HG02884 (cell line): ENCODE results near the gene ATP5PD.
"Not testable (repeated sequence)": the region's sequence is repeated elsewhere in the genome, so short reads cannot be mapped to it uniquely, and the experiment has no call there.

Source experiments
- ATAC-seq: cut with Tn5 transposase; IDR thresholded peaks from one replicate; pipeline ENCODE4 v1.9.1; 2021; ENCODE audit warnings: mild to moderate bottlenecking, moderate library complexity; ENCODE audit not compliant: unreplicated experiment

The ATP5PD gene

DNA sequence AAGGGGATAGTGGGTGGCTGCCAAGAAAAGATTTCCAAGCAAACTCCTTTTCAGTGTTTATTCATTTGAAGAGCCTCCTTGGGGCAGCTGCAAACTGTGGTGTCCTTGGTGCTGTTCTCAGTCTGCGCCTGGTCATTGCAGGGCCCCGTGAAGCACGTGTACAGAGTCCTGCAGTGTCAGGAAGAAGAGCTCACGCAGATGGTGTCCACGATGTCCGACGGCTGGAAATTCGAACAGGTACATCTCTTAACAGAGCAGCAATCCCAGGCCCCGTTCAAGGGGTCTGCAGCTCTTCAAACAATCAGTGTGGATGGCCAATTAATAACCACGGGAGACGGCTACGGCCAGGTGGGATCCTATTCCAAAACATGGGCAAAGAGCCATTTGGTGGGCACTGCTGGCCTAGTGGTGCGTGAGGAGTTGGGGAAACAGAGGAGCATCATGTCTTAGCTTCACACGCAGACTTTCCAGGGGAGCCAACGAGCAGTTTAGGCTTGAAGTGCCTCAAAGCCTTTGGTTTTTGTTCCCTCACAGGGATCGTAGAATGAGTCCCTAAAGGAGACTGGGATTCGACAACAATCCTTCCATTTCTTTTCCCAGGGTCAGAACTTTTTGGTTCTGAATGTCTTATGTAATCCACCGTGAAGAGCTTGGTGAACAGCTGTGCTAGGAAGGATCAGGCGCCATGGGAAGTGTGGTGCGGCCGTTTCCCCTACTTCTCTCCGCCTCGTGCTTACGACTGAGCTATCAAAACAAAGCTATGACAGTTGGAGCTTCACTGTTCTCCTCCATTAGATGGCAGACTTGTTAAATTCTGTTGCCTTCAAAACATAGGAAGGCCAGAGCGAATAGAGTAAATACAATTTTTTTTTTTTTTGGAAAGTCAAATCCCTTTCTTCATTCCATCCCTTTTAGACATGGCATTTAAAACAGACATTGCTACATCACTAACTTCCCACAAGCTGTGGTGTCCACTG, 12.9 kb upstream of the ATP5PD start:
- no peak for ATAC-seq

DNA sequence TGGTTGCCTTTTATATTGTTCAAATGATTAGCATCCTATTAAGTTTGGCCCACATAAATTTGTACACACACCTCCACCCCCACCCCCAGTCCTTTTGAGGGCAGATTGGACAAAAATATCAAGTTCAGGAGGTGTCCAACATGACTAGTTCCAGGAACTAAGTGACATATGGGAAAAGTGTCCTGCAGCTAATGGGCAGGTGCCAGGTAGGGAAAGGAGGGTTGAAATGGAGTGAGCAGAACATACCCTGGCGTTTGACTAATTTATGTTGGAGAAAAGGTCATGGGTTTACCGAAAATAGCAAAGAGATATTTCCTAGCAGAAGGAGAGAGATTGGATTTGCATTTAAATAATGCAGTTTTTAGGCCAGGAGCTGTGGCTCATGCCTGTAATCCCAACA, 5.2 kb upstream of the ATP5PD start:
- no peak for ATAC-seq

DNA sequence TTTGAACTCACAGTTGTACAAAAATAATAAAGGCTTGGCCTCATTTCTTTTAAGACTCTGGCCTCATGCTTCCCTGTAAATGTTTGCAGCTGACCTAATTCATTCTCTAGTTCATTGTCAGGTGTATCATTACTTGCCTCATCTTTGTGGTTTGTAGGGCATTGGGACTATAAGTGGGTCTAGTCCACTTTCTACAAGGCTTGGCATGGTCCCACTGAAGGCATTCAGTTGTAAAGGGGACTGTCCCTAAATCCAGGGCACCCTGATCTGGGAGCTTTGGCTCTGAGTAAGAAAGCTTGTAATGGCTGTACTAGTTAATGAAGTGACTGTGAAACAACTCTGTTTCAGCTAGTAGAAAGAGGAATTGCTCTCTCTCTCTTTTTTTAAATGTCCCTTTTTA, 2.9 kb upstream of the ATP5PD start:
- ATAC-seq, result no peak

DNA sequence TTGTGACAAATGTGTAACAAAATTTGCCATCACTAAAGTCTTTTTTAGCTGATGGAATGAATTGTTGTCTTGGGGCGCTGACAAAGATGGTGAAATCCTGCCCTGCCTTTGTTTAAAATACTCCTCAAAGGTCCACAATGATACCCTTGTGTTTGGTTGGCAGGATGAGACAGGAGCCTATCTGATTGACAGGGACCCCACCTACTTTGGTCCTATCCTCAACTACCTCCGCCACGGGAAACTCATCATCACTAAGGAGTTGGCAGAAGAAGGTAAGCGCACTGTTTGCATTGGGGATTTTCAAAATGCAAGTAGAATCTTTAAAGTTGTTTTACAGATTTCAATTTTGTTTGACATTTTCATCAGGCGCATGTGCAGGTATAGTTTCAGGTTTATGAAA, 2.3 kb upstream of the ATP5PD start:
- ATAC-seq, result no peak

DNA sequence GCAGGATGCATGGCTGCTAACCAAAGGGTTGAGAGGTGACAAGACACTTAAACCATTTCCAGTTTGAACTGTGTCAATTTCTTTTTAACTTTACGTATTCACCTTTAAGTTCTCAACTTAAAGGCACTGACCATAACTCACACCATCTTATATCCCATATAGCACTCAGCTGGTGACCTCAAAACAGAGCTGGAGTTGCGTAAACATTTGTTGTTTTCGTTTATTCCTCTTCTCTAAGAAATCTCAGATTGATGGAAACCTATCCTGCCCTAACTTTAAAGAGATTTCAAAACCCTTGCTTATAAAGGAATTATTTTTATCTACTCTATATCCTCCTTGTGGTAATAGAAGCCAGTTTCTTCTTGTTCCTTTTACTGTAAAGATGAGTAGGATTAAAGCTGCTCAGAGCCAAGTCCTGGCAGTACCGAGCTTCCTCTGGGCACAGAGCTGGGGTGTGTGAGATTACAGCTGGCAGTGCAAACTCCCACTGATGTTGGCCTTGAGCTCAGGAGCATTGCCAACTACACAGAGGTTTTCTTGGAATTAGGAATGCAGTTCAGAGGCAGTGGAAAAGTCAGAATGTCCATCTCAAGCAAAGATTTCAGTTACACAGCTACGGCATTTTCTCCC, 1.6 kb upstream of the ATP5PD start:
- ATAC-seq, result no peak

DNA sequence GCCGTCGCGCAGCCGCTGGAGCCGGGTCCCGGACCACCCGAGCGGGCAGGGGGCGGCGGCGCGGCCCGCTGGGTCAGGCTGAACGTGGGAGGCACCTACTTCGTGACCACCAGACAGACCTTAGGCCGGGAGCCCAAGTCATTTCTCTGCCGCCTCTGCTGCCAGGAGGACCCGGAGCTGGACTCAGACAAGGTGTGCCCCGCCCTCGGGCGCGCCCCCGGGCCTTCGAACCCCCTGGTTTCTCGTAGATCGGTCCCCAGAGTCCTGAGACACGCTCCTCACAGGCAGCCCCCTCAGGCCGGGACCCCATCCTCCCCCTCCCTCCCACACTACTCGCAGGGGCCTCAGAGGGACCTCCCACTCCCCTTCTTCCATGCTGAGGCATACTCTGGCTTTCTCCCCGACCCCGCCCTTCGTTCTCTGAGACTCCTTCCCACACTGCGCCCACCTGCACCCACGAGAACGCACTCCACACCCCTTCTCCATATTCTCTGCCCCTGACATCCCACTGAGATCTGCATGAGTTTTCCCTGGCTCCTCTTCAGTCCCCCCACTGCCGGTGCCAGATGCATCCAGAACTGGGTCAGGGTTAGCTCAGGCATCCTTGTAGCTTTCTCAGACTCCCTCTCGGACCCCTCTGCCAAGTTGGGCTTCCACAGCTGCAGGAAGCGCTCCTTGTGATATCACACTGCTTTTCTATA, 779 bp upstream of the ATP5PD start:
- no peak for ATAC-seq

DNA sequence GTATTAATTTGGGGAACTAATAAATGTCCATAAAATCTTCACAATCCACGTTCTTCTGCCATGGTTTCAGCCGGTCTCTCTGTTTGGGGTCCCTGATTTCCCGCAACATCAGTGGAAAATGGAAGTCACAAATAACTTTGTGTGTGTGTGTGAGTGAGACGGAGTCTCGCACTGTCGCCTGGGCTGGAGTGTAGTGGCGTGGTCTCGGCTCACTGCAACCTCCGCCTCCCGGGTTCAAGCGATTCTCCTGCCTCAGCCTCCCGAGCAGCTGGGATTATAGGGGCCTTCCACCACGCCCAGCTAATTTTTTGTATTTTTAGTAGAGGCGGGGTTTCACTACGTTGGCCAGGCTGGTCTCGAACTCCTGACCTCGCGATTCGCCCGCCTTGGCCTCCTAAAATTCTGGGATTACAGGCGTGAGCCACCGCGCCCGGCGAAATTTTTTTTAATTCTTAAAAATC, 793 bp downstream of the ATP5PD start:
- ATAC-seq, result not testable (repeated sequence)

DNA sequence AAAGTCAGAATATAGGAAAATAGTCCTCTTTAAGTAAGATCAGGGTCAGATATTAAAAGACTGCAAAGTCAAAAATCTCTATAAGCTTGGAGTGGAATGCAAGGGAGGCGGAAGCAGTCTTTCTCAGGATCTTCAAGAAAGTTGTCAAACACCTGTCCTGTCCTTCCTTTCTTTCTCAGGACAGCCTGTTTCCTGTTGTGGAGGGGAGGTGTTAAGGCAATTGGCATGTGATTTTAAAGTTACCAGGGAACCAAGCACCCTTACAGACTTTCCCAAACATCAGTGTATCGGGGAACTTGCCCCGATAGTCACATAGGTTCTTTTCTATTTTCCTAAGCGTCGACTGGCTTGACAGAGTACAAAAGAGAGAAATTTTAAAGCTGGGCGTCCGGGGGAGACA, 2.1 kb downstream of the ATP5PD start:
- ATAC-seq, result no peak

DNA sequence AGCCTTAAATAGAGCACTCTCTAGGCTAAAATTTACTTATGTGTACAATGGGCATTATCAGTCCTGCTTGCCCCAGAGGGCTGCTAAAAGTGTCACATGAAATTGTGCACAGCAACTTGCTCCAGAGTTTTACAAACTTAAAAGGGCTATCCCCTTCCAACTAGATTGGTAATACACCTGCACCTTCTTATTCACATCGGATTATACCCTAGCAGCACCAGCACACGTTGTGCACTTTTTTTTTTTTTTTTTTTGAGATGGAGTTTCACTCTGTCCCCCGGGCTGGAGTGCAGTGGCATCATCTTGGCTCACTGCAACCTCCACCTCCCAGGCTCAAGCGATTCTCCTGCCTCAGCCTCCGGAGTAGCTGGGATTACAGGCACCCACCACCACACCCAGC, 3.0 kb downstream of the ATP5PD start:
- not testable (repeated sequence) for ATAC-seq

DNA sequence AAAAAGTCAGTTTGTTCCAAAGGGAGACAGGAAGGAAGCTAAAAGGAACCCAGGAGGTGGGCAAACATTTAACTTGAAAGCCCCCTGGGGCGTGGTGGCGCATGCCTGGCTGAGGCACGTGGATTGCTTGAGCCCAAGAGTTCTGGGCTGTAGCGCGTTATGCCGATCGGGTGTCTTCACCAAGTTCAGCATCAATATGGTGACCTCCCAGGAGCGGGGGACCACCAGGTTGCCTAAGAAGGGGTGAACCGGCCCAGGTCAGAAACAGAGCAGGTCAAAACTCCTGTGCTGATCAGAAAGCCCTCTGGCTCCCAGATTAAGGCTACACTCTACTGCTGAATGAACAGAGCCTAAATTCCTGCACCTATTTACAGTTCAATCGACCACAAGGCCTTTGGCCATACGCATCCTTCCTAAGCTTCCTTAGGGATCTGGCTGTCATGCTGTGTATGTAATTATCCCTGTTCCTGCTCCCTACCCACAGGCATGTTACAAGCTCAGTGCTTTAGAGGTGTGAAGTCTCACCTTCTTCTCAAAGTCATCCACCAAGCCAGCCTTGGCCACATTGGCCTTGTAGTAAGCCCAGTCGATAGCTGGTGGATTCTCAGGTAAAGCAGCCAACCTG, 5.0 kb downstream of the ATP5PD start:
- no peak for ATAC-seq

DNA sequence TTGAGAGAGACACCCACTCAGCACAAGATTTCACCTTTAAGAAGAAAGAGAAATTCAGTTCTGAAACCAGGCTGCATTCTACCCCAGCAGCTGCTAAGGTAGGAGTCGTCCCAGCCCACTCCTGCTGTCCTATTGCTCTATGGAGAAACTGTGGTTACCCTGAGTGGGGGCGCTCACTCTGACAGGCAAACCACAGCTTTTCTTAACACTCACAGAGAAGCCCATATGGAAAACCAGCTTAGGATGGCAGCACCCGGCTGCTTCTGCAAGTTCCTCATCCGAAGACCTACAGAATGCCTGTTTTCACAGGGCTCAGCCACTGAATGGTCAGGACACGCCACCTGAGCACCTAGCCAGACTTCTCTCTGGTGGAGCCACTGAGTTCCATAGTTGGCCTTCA, 7.5 kb downstream of the ATP5PD start:
- no peak for ATAC-seq

DNA sequence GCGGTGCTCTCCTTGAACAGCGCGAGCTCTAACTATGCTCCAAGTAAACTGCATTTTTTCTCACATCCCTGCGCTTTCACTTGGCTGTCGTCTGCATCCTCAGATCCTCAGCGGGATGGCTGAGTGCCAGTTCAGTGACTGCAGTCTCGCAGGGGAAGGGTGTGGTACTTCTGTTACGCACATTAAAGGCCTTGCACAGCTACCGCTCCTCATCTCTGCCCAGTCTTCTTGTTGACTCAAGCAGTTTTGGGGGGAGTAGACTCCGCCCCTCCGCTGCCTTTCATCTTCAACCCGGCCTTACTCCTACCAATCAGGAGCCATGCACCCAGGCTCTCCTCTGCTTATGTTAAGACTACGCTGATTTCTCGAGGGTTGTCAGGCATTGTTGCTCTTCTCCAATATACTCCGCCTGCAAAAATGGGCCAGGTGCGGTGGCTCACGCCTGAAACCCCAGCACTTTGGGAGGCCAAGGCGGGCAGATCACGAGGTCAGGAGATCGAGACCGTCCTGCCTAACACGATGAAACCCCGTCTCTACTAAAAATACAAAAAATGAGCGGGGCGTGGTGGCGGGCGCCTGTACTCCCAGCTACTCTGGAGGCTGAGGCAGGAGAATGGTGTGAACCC, 10.0 kb downstream of the ATP5PD start:
- ATAC-seq, result no peak

DNA sequence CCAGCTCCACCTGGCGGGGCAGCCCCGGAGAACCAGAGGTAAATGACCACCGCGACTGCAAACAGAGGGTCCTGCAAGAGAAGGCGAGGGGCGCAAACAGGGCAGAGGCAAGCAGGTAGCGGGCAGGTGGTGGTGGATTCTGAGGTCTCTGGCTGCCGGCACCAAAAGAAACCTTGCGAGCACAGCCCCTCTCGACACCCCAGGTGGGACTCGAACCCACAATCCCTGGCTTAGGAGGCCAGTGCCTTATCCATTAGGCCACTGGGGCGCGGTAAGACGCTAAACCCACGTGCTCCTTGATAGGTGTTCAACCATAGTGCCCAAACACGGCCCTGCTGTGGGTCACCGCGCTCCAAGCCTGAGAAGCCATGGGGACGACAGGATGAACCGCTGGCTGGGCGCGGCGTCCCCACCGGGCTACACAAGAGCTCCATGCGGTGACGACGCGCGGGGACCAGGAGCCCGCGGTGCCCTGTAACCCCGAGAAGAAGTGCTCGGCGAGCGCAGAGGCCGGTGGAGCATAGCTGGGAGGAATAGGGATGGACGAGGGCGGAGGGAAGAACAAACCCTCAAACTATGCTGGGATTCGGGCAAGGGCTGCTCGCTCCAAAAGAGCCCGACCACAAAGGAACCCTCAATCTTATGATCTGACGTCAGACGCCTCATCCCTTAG, 12.4 kb downstream of the ATP5PD start:
- ATAC-seq, result no peak

DNA sequence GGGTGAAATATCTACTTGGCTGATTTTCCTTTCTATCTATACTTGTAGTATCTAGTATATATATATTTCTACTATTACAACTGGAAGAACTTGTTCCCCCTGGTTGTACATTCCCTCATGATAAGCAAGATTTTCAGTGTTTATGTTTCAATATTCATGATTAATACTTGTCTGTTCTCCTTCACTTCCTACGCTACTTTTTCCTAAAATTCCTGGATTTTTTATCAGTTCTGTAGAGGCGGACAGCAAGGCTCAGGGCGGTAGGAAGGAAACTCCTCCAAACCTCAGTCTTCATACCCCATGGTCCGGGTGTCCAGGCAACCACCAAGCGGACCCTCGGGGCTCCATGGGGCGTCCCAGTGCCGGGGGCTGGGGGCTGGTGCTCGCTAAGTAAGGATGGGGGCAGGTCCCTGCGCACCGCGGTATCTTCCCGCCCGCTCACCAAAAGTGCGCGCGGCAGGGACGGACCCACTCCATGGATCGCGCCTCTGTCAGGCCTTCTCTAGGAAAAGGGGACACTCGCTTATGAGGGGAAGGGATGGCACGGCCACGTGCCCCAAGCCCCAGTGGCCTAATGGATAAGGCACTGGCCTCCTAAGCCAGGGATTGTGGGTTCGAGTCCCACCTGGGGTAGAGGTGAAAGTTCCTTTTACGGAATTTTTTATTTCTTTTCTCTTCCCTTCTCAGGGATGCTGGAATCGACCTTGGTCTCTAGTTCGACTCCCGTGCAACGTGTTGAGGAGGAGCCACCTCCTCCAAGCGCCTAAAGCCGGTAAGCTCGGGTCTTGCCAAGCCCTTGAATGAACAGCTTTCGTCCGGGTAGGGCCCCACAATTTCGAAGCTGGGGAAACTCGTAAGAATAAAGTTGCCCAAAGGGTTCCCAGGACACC, 13.2 kb downstream of the ATP5PD start:
- ATAC-seq, result no peak

DNA sequence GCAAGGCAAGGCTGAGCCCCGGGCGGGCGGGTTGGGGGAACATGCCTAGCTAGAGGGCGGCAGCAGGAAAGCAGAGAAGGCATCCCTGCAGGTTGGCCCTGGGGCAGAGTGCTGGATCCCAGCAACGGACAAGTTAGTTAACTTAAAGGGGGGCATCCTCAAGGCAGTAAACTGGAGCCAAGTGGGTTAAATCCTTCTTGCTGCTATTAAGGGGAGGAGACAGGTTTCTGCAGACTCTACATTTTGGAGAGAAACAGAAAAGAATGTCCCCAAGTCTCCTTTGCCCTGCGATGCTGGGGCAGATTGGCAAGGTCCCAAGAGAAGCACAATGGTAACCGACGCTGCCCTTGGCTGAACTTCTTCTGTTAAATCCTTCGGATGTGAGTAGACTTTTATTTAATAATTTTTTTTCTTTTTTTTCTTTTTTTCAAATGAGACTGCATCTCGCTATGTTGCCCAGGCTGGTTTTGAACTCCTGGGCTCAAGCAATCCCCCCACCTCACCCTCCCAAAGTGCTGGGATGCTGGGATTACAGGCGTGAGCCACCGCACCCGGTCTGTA, 14.0 kb downstream of the ATP5PD start:
- no peak for ATAC-seq

DNA sequence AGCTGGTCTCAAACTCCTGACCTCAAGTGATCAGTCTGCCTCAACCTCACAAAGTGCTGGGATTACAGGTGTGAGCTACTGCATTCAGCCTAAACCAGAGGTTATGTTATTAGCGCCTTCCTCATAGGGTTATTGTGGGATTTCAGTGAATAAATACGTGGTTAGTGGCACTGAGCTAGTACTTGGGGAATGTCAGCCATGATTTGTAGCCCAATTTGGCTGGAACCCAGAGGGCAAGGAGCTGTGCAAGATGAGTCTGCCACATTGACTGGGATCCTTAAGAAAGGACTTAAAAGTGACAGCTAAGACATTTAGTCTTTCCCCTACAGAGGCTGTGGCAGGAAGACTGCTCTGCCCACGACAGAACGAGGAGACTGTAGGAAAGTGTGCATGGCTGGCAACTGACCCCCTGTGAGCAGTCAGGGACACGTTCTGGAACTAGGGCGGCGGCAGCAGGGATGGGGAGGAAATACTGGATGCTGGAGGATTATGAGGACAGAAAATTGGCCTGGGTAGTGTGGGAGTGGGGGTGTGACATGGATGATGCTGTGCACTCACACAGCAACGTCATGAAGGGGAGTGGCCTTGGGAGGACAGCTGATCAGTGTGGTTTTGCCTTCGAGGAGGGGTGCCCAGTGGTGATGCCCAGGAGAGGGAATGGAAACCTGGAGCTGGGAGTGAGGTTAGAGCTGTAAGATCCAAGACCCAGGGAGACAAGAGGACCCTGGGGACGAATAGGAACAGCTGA, 14.6 kb downstream of the ATP5PD start:
- no peak for ATAC-seq

DNA sequence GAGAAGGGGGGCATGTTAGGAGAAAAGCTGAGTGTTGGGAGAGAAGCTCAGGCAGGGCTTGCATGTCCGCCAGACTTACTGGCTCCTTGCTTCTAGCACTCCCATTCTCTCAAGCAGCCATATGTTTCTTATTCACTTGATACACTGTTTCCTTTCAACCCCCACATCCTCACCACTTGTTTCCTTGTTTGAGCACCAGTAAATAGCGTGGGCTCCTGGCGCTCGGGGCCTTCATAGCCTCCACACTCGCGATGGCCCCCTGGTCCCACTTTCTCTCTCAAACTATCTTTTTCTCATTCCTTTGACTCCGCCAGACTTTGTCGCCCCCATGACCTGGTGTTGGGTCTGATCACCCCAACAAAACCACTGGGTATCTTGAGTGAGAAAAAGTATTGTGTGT, 16.6 kb downstream of the ATP5PD start:
- no peak for ATAC-seq

DNA sequence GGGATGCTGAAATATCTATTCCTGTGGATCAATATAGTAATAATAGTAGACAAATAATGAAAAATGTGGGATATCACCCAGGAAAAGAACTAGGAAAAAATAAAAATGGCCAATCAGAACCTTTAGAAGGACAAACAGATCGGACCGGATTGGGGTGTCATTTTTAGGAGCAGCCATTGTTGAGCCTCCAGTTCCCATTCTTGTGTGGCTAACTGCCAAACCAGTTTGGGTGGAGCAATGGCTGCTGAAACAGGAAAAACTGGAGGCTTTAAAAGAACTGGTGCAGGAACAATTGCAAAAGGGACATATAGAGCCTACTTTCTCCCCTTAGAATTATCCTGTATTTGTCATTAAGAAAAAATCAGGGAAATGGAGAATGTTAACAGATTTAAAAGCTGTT, 20.1 kb downstream of the ATP5PD start:
- ATAC-seq, result not testable (repeated sequence)
